Lower leg skin (tissue), 4 donors: ENCODE measurements around the gene NAA20. TPM values are rescaled to one million over a fixed set of nuclear protein-coding genes. Genes with fewer than 3 reads are reported as not detected.

Source experiments
- DNase-seq, 2 donors: peaks; one replicate each; pipeline ENCODE4 v3.0.0-alpha.2; 2019; ENCODE audit warnings: low spot score in 2 of 2
- H3K4me3 ChIP-seq: fragments of 200-600 bp; sonication (generic); 2 replicates; pipeline ENCODE4 v1.5.1; 2017; ENCODE audit warnings: mild to moderate bottlenecking, low read depth; ENCODE audit not compliant: poor library complexity, severe bottlenecking
- CTCF ChIP-seq, 3 donors: fragments of 450-650 bp; IDR thresholded peaks; one replicate each; pipeline ENCODE4 v1.5.1; 2016; ENCODE audit warnings: antibody characterized with exemption in 3 of 3, mild to moderate bottlenecking in 3 of 3, moderate library complexity in 2 of 3
- POLR2A ChIP-seq, 2 donors: fragments of 450-650 bp; IDR thresholded peaks; one replicate each; pipeline ENCODE4 v1.6.1; 2016 to 2017; ENCODE audit warnings: antibody characterized with exemption in 2 of 2, mild to moderate bottlenecking in 1 of 2, moderate library complexity in 1 of 2
- WGBS, 2 donors: methylation state at CpG; one replicate each; pipeline ENCODE4 v1.1.5; 2018; 5-methylcytosine and 5-hydroxymethylcytosine counted together
- intact Hi-C: fragments of 100-400 bp; cut with DNase I; formaldehyde crosslinking; loops from one replicate; pipeline ENCODE4 v1.15.0; 2023; ENCODE audit warnings: low total_unique reads
- total RNA-seq, 4 donors: library from RNA; depleted of rRNA; stranded (reverse); fragments of >200 nt; gene quantifications; one replicate each; pipeline ENCODE4 v1.1.0, GENCODE V29; 2016

Gene NAA20
- total RNA-seq, 4 donors from 2014 or later, result 27.2 to 38.4 (median 33.1) TPM

GRCh38 chr20:20024942-20025341 is 7.8 kb downstream of the NAA20 start:
- no peak for DNase-seq
- no peak for TF ChIP-seq POLR2A (IDR thresholded peaks at IDR 0.05)
- no peak for TF ChIP-seq CTCF (IDR thresholded peaks at IDR 0.05)
- no peak overlapping the region for H3K4me3 ChIP-seq
- intact Hi-C loops, result no loop called here

DNA sequence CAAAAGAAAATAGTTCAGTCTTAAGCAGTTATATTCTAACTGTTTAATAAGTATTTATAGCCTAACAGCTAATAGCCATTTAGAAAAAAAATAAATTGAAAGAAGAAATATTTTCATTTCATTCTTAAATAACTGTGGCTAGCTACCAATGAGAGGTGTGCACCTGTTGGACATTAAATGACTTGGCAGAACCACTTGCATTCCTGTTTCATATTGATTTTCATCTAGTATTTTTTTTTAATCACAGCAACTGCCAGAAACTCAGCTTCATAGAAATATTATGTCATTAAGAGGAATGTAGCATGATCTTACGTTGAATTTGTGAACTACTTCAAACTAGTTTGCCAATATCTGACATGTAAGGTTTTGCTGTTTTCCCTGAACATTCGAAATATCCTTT is 10.1 kb downstream of the NAA20 start:
- DNase-seq, result no peak
- WGBS, 2 donors, result 59 to 61% methylated on average over 2 of the region's 2 CpGs
- no peak for TF ChIP-seq CTCF (IDR thresholded peaks at IDR 0.05)
- no peak for TF ChIP-seq POLR2A (IDR thresholded peaks at IDR 0.05)
- intact Hi-C loops, result no loop called here
- H3K4me3 ChIP-seq, result no peak overlapping the region

GRCh38 chr20:20031790-20032189 is 14.6 kb downstream of the NAA20 start:
- intact Hi-C loops, result no loop called here

GRCh38 chr20:20034486-20034885 is 17.3 kb downstream of the NAA20 start:
- H3K4me3 ChIP-seq, result no peak overlapping the region
- intact Hi-C loops, result no loop called here
- 84 to 85% methylated on average over 4 of the region's 4 CpGs for WGBS, 2 donors
- no peak for DNase-seq
- TF ChIP-seq CTCF (IDR thresholded peaks at IDR 0.05) (no peak), POLR2A (IDR thresholded peaks at IDR 0.05) (no peak)

More at GRCh38 chr20:20031790-20032189, 14.6 kb downstream of the NAA20 start:
- DNase-seq, result no peak
- TF ChIP-seq POLR2A (IDR thresholded peaks at IDR 0.05) (no peak), CTCF (IDR thresholded peaks at IDR 0.05) (no peak)
- WGBS, 2 donors, result 83 to 85% methylated on average over 5 of the region's 5 CpGs
- no peak overlapping the region for H3K4me3 ChIP-seq

GRCh38 chr20:20036756-20037155 is 19.6 kb downstream of the NAA20 start:
- intact Hi-C loops, result no loop called here
- TF ChIP-seq POLR2A (IDR thresholded peaks at IDR 0.05), result no peak
- 88 to 90% methylated on average over 3 of the region's 3 CpGs for WGBS, 2 donors
- DNase-seq, result no peak
- no peak overlapping the region for H3K4me3 ChIP-seq

- WGBS, 2 donors, result 69 to 72% methylated on average over 5 of the region's 5 CpGs
- no peak for DNase-seq
- TF ChIP-seq CTCF (IDR thresholded peaks at IDR 0.05) (no peak), POLR2A (IDR thresholded peaks at IDR 0.05) (no peak)
Measured at GRCh38 chr20:20037960-20038359, 20.8 kb downstream of the NAA20 start.

More at GRCh38 chr20:20037960-20038359, 20.8 kb downstream of the NAA20 start:
- intact Hi-C loops, result no loop called here
- no peak overlapping the region for H3K4me3 ChIP-seq
